ENCODE data around the gene CBLC.

CBLC gene

GRCh38 chr19:44747739-44748425, 29.8 kb upstream of the CBLC start:
- peak; percentile 51 for ATAC-seq
- TF ChIP-seq ZC3H10 (CRISPR knock-in tag; IDR thresholded peaks at IDR 0.05) (no peak), ZNF70 (CRISPR knock-in tag; IDR thresholded peaks at IDR 0.05) (no peak), CSDC2 (CRISPR knock-in tag; IDR thresholded peaks at IDR 0.05) (no peak)

GRCh38 chr19:44748426-44749254, 29.1 kb upstream of the CBLC start, which contains the start of gene BCL3:
BCL3 (plus strand) TSS chr19:44748708; CDS start chr19:44748791, 83 bp downstream.
- peak; percentile 15 for ATAC-seq
- no peak for TF ChIP-seq BACH2 (CRISPR knock-in tag; IDR thresholded peaks at IDR 0.05; ENCODE audit: borderline replicate concordance)
- TF ChIP-seq ZFP3 (CRISPR knock-in tag; IDR thresholded peaks at IDR 0.05), result no peak

- no peak for ATAC-seq
- TF ChIP-seq ZFP3 (CRISPR knock-in tag; IDR thresholded peaks at IDR 0.05) (no peak), PATZ1 (CRISPR knock-in tag; IDR thresholded peaks at IDR 0.05; ENCODE audit: borderline replicate concordance) (no peak), ESRRG (CRISPR knock-in tag; IDR thresholded peaks at IDR 0.05) (no peak), ZNF70 (CRISPR knock-in tag; IDR thresholded peaks at IDR 0.05) (no peak), ARNTL (CRISPR knock-in tag; IDR thresholded peaks at IDR 0.05; ENCODE audit: borderline replicate concordance, low read depth) (no peak), ISL1 (CRISPR knock-in tag; IDR thresholded peaks at IDR 0.05) (no peak), ZNF565 (CRISPR knock-in tag; conservative IDR thresholded peaks at IDR 0.05; ENCODE audit: low read depth) (no peak), TCF4 (CRISPR knock-in tag; IDR thresholded peaks at IDR 0.05; ENCODE audit: borderline replicate concordance) (no peak), SNAI2 (CRISPR knock-in tag; IDR thresholded peaks at IDR 0.05) (no peak), ZNF8 (CRISPR knock-in tag; IDR thresholded peaks at IDR 0.05) (no peak), CSRNP3 (CRISPR knock-in tag; IDR thresholded peaks at IDR 0.05) (no peak), GLIS3 (CRISPR knock-in tag; IDR thresholded peaks at IDR 0.05) (no peak), CSDC2 (CRISPR knock-in tag; IDR thresholded peaks at IDR 0.05) (no peak), PPARA (CRISPR knock-in tag; IDR thresholded peaks at IDR 0.05; ENCODE audit: borderline replicate concordance) (no peak)
Observed at GRCh38 chr19:44749292-44749691, 28.4 kb upstream of the CBLC start.

GRCh38 chr19:44749994-44750393, 27.7 kb upstream of the CBLC start:
- ATAC-seq, result no peak
- TF ChIP-seq RARB (CRISPR knock-in tag; IDR thresholded peaks at IDR 0.05), result no peak
- no peak for TF ChIP-seq ARNTL (CRISPR knock-in tag; IDR thresholded peaks at IDR 0.05; ENCODE audit: borderline replicate concordance, low read depth)
- TF ChIP-seq TCF4 (CRISPR knock-in tag; IDR thresholded peaks at IDR 0.05; ENCODE audit: borderline replicate concordance), result no peak
- TF ChIP-seq CSRNP3 (CRISPR knock-in tag; IDR thresholded peaks at IDR 0.05), result no peak
- no peak for TF ChIP-seq ZNF70 (CRISPR knock-in tag; IDR thresholded peaks at IDR 0.05)
- TF ChIP-seq ZC3H10 (CRISPR knock-in tag; IDR thresholded peaks at IDR 0.05), result no peak
- TF ChIP-seq TSHZ2 (CRISPR knock-in tag; IDR thresholded peaks at IDR 0.05), result no peak
- TF ChIP-seq ZFP3 (CRISPR knock-in tag; IDR thresholded peaks at IDR 0.05), result no peak
- no peak for TF ChIP-seq ZNF565 (CRISPR knock-in tag; conservative IDR thresholded peaks at IDR 0.05; ENCODE audit: low read depth)
- TF ChIP-seq SNAI2 (CRISPR knock-in tag; IDR thresholded peaks at IDR 0.05), result no peak
- TF ChIP-seq ZFP30 (CRISPR knock-in tag; IDR thresholded peaks at IDR 0.05), result no peak
- TF ChIP-seq POU6F1 (CRISPR knock-in tag; IDR thresholded peaks at IDR 0.05; ENCODE audit: borderline replicate concordance, low read depth), result no peak
- no peak for TF ChIP-seq ESRRG (CRISPR knock-in tag; IDR thresholded peaks at IDR 0.05)
